ENCODE data around the gene SAMD7. TPM values are rescaled to one million over a fixed set of nuclear protein-coding genes. Genes with fewer than 3 reads are reported as not detected.

Gene SAMD7, protein sequence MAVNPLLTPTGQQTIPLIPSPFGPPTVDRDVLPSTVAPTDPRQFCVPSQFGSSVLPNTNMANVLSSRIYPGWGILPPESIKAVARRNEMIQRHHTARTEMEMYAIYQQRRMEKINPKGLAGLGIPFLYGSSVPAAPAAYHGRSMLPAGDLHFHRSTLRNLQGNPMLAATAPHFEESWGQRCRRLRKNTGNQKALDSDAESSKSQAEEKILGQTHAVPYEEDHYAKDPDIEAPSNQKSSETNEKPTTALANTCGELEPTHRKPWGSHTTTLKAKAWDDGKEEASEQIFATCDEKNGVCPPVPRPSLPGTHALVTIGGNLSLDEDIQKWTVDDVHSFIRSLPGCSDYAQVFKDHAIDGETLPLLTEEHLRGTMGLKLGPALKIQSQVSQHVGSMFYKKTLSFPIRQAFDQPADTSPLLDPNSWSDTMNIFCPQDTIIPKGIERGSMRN
- not detected for polyA plus RNA-seq (ENCODE audit: insufficient read length in 4 of 4)

DNA sequence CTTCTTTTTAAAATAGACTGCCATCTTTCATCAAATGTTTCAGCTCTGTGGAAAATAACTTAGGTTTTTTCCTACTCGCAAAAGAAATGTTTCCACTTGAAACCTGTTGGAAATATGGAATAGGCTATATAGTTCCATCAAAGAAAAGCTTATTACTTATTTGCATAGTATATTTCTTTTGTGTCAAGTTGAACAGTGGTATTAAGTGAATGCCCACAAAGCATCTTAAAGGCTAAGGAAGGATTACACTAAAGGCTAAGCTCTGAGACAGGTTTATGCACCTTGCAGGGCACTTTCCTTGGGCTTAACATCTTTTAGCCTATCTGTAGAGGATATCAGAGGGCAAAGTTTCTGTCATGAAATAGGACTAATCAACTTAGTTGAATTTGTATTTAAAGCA is at the start of gene SAMD7:
SAMD7 (plus strand) TSS at position 301 of the 400 bp plus-strand sequence. CDS start 7,927 bp downstream, outside the sequence.
- DNase-seq (ENCODE audit: low read depth in 4 of 4, low spot score in 2 of 4) = no peak

DNA sequence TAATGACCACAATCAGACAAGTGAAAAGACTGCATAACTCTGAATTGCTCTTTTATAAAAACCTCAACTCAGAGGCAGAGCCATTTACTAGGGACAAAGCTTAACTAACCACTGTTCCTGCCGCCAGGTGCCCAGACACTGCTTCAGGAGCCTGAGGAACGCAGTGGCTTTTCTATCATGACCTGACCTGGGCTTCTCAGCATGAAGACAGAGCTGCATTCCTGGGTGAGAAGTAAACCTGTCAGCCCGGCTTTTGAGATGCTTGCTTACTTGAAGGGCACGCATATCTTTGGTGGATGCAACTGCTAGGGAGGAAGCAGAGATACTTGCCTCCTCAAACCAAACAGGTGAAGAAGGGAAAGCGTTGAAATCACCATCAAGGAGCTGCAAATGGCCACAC is 49.5 kb upstream of the SAMD7 start:
- DNase-seq (ENCODE audit: low read depth in 4 of 4, low spot score in 2 of 4) = no peak

DNA sequence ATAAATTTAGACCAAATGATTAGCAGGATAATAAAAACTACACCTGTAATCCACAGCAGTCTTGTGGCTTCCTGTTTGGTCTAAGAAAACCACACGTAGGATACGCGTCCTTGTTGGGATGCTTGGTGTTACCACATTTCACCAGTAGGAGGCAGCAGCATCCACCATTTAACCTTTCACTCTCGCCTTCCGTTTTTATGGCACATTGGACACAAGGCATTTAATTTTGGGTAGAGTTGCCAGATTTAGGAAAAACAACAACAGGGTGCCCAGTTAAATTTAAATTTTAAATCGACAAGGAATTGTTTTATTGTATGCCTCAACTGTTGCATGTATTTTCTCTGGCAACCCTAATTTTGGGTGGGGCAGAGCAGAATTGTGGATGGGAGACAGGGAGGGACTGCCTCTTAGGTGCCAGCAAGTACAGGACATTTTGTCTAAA is 47.9 kb upstream of the SAMD7 start:
- DNase-seq (ENCODE audit: low read depth in 4 of 4, low spot score in 2 of 4) = peak; percentile 48 to 68 (median 54)

DNA sequence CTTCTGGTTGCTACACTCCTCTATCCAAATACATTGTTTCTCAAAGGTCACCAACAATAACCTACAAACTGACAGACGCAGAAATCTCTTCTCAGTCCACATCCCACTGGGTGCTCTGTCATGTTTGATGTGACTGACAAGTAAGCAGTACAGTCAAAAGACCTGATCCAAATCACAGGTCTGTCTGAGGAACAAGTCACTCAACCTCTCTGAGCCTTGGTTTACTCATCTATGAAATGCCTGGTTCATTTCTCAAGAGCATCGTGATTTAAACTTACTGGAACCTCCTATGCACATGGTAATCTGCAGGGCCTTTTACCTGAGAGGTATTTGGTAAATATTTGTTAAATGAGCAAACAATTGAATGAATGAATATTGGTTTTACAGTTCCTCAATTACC is 47.1 kb upstream of the SAMD7 start:
- no peak for DNase-seq (ENCODE audit: low read depth in 4 of 4, low spot score in 2 of 4)

DNA sequence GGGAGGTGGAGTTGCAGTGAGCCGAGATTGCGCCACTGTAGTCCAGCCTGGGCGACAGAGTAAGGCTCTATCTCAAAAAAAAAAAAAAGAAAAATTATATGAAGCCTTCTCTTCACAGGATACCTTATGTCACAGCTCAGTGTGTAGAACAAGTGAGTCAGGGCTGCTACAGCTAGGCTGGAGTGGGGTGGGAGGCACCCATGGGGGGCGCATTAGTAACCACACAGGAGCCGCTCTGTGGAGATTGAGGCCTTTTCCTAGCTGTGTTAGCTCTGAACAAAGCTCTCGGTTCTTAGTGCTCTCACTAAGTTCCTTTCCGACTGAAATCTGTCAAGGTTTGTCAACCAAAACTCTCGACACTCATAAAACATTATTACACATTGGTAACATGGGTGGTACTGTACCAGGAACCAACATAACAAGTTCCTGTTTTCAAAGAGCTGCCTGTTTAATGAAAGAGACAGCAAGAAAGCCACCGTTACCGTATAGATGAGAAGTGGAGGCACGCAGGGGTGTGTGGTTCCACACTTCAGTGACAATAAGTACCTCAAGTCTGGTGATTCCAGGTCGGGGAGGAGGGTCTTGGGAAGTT is 46.1 kb upstream of the SAMD7 start:
- no peak for DNase-seq (ENCODE audit: low read depth in 4 of 4, low spot score in 2 of 4)

DNA sequence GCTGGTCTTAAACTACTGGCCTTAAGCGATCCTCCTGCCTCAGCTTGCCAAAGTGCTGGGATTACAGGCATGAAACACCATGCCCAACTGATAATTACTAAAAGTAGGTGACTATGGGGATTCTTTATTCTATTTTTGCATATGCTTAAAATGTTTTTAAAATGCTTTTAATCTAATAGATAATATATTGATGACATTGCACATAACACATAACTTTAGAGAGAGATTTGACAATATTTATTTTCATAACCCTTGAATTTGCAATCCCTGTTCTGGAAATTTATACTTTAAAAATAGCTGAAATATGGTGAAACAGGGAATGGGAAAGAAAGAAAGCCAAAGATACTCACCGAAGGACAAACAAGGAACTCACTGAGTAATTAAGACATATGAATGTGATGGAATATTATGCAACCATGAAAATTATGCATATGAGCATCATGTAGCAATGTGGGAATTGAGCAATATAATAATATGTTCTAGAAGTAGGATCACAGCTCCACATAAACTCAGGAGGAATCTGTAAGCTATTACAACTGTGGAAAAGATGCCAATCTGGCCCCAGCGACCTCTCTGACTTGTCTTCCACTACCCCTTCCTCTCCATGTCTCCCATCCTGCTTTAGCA is 43.7 kb upstream of the SAMD7 start:
- DNase-seq (ENCODE audit: low read depth in 4 of 4, low spot score in 2 of 4) = no peak

DNA sequence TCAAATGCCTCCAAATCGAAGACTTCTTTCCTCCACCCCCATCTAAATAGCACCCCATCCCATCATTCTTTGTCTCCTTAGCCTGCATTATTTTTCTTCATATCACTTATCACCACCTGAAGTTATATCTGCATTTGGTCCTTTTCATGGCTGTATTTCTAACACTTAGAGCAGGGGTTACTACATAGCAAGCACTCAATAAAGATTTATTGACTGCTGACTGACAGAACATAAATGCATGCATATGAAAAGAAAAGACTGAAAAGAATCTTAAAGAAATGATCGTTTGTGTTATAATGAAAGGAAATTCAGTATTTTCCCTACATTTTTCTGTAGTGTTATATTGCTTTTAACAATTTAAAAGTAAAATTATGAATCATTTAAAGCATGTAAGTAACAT is 43.0 kb upstream of the SAMD7 start:
- DNase-seq (ENCODE audit: low read depth in 4 of 4, low spot score in 2 of 4) = no peak

DNA sequence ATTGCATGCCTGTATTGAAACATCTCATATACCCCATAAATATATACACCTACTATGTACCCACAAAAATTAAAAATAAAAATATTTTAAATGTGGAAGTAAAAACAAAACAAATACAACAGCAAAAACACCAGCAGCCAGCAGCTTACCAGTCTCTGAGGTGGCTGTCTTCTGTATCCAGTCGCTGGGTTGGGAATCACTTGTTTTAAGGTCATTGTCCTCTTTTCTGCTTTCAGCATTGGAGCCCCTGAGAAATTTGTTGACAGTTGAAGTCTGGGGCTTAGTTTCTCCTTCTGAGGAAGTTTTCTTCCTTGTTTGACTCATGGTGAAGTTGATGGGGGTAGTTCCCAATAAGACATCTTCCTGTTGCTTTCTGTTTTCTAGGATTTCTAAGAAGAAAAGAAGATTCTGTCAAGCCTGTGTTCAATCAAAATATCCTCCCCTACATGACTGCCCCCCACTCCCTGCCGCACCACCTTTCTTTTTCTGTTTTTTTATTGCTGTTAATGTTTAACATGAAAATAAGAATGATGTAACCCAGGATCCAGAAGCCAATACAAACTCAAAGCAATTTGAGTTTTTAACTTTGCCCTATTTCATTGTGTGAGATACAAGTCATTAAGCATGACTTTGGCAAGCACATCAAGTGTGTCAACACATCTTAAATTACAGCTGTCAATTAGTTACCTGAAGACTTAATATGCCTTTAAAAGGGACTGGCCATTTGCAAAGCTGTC is 41.7 kb upstream of the SAMD7 start, which contains the start of gene LRRC31:
LRRC31 (minus strand) TSS at position 452 of the 737 bp plus-strand sequence; CDS start at position 324, 128 bp downstream.
- peak in 1 of 4 donors; percentile 24 for DNase-seq (ENCODE audit: low read depth in 4 of 4, low spot score in 2 of 4)

DNA sequence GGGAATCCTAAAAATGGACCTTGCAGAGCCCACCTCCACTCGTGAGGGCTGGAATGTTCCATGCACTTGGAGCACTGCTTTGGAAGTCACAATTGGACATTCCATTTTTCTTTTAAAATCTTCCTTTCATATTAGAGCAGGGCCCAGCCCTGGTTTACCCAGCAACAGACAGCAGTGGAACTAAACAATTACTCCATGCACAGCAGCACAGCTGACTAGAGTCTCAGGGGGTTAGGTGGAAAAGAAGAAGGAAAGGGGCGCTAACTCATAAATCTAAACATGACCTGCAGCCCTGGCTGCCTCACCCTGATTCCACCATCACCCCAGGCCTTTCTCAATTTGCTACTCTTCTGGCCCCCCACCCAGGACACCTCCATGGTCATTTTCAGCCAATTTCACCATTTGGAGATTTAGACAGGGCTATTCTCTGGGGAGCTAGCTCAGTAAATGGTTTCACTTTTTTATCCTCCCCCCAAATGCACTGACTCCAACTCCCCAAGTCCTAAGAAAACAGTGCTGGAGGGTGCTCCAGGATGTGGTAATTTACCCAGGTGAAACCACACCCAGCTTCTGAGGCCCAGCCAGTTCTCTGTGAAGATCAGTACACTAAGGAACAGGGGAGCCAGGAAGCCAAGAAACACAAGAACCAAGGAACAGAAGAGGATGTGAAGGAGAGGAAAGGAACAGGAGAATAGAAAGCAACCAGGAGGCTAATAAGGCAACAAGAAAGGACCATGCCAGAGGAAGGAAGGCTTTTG is 40.1 kb upstream of the SAMD7 start:
- no peak for DNase-seq (ENCODE audit: low read depth in 4 of 4, low spot score in 2 of 4)

DNA sequence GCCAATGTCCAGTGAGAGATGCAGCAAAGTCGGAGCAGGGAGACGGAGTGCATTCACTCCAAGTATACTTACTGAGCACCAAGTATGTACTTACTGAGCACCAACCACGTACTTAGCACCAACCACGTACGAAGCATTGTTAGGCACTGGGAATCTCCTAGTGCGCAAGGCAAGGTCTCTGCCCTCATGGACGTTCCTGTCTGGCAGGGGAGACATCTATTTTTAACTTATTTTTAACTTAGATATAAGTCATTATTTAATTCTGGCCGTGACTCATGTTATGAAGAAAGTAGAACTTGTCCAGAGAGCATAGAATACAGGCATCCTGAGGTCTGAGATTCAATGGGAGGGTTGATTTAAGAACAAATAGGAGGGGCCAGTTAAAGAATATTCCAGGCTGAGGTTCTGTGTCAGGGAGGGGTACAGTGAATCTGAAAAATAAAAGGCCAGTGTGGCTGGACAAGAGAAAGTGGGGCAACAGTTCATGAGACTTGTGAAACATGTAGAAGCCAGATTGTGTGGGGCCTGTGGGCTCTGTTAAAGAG is 32.3 kb upstream of the SAMD7 start:
- DNase-seq (ENCODE audit: low read depth in 4 of 4, low spot score in 2 of 4) = no peak

DNA sequence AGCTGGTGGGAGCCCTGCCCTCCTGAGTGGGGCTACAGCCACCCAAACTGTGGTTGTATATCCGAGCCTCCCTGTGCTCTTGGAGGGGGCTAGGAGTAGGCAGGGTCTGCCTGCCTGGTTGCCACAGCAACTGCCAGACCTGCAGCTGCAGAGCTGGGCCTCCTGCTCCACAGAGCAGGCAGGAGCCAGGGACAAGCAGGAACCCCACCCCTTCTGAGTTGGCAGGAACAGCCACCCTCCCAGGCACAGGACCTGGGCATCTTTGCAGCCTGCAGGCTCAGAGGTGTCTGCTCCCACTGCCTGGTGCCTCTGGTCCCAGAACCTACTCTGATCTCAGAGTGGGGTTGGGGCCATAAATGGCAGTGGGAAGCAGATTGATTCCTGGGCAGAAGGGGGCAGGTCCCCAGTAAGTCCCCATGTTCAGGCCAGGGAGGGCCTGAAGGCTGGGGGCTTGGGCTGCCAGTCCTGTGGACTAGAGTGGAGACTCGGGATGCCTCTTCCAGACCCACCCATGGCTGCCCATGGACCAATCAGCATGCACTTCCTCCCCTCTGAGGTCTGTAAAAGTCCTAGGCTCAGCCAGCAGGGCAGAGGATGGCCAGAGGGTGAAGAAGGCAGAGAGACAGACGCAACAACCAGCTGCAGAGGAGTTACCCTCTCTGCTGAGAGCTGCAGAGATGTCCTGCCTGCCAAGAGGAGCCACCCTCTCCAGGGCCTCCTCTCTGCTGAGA is 31.4 kb upstream of the SAMD7 start:
- no peak for DNase-seq (ENCODE audit: low read depth in 4 of 4, low spot score in 2 of 4)

DNA sequence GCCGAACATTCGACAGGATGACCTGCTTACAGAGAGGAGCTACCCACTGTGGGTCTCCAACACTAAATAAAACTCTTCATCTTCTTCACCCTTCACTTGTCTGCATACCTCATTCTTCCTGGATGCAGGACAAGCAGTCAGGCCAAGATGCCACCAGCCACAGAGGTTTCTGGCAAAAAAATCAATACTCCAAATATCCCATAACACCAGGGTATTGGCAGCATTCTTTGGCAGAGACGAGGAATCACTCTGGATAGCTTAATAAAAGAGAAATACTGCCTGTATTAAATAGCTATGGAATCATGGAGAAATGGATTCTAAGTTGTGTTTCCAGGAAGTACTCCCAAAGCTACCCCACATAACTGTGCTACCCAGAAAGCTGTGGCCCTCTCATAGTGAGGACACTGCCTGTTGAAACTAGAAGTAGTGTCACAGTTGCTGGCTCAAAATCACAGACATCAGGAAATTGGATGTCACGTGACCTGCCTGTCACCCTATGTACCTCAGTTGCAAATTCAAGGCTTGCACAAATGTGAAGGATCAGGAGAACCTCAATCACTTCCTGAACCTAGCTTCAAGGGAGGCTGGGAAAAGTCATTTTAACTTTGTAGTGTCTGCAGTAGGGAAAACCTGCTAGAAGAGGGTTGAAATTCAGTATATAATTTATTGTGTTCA is 30.7 kb upstream of the SAMD7 start:
- DNase-seq (ENCODE audit: low read depth in 4 of 4, low spot score in 2 of 4) = no peak

DNA sequence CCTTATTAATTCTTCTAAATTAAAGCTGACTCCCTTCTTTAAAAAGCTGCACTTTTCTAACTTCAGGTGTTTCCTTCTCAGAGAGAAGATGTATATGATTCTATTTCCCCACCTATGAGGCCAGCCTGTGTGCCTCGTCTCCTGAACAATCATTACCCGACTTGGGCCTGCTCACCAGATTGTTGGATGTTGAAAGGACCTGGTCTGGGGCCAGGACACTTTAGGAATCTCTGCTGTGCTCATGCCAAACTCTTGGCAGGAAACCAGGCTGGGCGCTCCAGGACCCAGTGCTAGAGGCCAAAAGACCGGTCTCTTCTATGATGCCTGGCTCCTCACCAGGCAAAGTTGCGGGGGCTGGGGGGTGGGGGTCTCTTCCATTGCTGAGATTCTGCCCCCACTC is 24.7 kb upstream of the SAMD7 start:
- DNase-seq (ENCODE audit: low read depth in 4 of 4, low spot score in 2 of 4) = no peak

DNA sequence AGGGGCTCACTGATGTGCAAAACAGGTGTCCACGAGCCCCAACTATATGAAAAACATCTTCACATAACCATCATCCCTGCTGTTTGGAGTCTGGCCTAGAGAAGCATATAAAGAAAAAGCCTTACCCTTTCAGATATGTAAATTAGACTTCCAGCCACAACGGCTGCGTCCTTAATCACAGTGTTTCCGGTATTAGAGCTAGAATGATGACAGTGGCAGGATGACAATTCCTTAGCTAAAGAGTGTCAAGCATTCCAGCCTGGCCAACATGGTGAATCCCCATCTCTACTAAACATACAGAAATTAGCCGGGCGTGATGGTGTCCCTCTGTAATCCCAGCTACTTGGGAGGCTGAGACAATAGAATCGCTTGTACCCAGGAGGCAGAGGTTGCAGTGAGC is 19.5 kb upstream of the SAMD7 start:
- no peak for DNase-seq (ENCODE audit: low read depth in 4 of 4, low spot score in 2 of 4)

DNA sequence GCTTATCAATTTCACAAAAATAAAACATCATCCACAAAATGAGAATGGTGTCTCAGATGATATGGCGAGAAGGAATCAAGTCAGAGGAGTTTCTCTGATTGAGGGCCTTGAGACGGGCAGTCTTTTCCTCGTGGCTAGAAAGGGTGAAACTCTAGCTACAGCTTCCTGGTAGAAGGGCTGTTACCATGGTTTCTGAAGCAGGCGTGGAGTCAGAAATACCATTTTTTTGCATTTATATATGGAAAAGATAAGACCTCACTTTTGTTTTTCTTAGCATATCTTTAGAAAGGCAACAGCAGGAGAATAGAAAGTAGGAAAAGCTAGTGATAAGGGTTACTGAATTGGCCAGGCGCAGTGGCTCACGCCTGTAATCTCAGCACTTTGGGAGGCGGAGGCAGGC is 17.3 kb upstream of the SAMD7 start:
- no peak for DNase-seq (ENCODE audit: low read depth in 4 of 4, low spot score in 2 of 4)

DNA sequence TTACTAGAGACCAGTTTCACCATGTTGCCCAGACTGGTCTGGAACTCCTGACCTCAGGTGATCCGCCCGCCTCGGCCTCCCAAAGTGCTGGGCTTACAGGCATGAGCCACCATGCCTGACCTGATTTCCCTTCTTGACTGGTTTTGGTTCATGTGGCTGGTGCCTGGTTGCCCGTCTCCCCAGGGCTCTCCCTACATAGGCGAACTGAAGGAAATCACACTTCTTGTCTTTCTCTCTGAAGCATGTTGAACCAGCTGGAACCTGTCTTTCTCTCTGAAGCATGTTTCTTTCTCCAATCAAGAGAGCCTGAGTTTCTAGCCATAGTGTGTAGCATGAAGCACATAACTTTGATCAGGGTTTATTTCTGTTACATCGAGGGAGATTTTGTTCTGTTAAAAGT is 16.3 kb upstream of the SAMD7 start:
- DNase-seq (ENCODE audit: low read depth in 4 of 4, low spot score in 2 of 4) = no peak

DNA sequence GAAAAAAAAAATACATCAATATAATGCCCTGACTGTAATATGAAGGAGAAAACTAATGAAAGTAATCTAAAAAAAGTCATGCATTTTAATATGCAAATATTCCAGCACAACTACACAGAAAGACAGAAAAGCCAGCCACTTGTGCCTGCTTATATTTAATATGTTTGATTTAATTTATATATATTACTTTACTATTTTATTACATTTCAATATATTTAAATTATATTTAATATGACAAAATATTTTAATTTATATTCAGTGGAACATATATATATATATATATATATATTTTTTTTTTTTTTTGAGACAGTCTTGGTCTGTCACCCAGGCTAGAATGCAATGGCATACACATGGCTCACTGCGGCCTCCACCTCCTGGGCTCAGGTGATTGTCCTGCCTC is 14.1 kb upstream of the SAMD7 start:
- DNase-seq (ENCODE audit: low read depth in 4 of 4, low spot score in 2 of 4) = no peak

DNA sequence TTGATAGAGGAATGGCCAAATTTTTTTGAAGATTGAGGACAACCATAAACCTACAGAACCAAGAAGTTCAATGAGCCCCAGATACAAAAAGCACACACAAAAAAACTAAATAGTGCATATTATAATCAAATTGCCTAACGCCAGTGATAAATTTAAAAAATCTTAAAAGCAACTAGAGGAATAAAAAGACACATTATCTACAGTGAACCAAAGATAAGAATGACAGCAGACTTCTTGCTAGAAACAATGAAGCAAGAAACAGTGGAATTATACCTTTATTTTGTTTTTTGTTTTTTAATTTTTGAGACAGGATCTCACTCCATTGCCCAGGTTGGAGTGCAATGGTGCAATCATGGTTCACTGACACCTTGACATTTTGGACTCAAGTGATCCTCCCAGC is 9.9 kb upstream of the SAMD7 start:
- no peak for DNase-seq (ENCODE audit: low read depth in 4 of 4, low spot score in 2 of 4)

DNA sequence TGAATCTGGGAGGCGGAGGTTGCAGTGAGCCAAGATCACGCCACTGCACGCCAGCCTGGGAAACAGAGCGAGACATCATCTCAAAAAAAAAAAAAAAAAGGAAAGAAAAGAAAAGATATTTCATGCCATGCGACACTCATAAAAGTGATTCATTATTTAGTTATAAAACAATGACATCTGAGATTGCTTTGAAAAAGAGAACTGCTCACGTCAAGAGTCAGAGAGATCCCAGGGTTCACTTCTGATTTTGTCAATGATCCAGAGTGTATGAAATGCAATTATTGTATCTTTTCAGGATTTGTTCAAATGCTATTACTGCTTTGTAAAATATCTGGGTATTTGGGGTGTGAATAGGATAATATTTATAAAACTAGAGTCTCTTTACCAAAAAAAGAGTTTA is 6.0 kb upstream of the SAMD7 start:
- no peak for DNase-seq (ENCODE audit: low read depth in 4 of 4, low spot score in 2 of 4)

All from left renal cortex interstitium (tissue), 4 donors.